Activated CD4-positive, alpha-beta T cell treated with anti-CD3 and anti-CD28 coated beads for 48 hours (primary cell): Measurements from ENCODE around the gene SFI1.

Experiments used
- DNase-seq: peaks from one replicate; pipeline ENCODE4 v3.0.0-alpha.2; 2020

Gene SFI1

GRCh38 chr22:31646186-31647019 lies 150.1 kb downstream of the SFI1 start:
- DNase-seq = peak; percentile 41

- no peak for DNase-seq
Observed at GRCh38 chr22:31647066-31647465, 150.7 kb downstream of the SFI1 start.

GRCh38 chr22:31647523-31648320 lies 151.4 kb downstream of the SFI1 start:
- DNase-seq = no peak

- DNase-seq = no peak
Observed at GRCh38 chr22:31650391-31650790, 154.1 kb downstream of the SFI1 start.

DNA sequence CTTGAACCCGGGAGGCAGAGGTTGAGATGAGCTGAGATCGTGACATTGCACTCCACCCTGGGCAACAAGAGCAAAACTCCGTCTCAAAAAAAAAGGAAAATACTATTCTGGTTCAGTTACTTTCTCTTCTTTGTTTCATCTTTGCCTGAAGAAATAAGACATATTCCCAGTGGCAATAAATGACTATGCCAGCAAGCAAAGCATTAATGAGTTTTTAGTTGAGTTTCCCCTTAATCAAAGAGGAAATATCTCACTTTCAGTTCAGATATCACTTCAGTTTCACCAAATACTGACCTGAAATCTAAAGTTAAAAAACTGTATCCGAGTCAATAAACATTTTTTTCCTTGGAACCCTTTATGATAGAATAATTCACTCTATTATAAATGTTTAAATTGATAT lies 155.3 kb downstream of the SFI1 start:
- no peak for DNase-seq

DNA sequence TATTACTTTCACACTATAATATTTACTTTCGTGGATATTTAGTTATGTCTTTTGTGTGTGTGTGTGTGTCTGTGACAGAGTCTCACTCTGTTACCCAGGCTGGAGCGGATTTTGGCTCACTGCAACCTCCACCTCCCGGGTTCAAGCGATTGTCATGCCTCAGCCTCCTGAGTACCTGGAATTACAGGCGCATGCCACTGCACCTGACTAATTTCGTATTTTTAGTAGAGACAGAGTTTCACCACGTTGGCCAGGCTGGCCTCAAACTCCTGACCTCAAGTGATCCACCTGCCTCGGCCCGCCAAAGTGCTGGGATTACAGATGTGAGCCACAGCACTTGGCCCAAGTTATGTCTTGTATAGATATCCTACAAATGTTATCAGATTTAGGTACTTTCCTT lies 155.8 kb downstream of the SFI1 start:
- DNase-seq = no peak

DNA sequence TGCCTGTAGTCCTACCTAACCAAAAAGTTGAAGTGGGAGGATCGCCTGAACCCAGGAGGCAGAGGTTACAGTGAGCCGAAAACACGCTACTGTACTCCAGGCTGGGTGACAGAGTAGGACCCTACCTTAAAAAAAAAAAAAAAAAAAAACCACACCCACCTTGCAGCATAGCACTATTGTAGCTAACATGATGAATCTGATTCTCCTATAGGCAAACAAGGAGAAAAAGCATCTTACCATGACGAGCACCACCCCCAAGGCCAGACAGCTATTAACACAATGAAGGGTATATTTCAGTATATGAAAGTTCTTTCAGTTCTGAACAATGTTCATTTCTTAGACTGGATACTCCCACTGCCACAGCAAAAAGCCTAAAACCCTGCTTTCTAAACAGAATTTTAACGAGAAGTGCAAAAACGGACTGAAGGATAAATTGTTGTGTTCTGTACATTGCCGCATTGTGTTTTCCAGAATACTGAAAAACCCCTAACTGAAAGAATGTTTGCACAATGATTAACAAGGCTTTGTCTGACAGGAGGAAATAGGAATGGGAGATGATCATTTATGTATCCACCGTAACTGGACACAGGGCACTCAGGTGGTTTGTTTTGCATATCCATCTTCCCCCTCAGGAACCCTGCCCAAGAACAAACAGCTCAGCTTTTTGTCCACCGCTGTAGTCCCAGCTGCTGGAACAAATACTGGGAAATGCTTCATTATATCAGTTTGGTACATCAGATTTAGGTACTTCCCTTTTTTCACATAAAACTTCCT lies 156.8 kb downstream of the SFI1 start:
- no peak for DNase-seq

DNA sequence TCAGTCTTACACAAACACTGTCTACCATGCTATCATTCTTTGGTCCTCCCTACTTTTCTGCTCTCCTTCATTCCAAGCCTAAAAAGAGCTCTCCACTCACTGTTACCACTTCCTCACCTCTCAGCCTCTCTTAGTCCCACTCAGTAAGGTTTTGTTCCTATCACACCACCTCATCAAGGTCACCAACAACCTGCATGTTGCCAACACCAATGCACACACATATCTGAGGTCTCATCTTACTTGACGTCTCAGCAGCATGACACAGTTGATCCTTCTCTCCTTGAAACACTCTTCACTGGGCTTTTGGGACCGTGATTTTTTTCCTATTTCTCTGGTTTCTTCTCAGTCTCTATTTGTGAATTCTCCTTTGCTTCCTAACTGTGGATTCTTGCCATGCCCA lies 157.6 kb downstream of the SFI1 start:
- DNase-seq = no peak

DNA sequence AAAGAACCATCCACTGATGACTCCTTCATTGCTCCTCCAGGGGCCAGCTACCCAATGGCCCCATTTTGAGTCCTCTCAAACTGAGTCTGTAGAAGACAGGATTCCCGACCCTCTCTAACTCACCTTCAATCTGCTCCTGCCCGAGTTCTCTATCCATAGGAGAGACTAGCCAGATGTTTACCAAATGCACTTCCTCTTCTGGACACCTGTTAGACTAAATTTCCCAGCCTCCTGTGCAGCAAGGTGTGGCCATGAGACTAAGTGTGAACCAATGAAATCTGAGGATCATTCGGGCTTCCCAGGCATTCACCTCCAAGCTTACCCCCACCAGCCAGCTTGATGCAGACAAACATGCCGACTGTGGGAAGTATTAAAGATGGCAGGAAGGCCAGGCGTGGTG lies 158.1 kb downstream of the SFI1 start:
- no peak for DNase-seq

GRCh38 chr22:31659246-31659645 lies 162.9 kb downstream of the SFI1 start:
- DNase-seq = no peak

GRCh38 chr22:31660860-31661341 lies 164.6 kb downstream of the SFI1 start:
- peak; percentile 76 for DNase-seq

DNA sequence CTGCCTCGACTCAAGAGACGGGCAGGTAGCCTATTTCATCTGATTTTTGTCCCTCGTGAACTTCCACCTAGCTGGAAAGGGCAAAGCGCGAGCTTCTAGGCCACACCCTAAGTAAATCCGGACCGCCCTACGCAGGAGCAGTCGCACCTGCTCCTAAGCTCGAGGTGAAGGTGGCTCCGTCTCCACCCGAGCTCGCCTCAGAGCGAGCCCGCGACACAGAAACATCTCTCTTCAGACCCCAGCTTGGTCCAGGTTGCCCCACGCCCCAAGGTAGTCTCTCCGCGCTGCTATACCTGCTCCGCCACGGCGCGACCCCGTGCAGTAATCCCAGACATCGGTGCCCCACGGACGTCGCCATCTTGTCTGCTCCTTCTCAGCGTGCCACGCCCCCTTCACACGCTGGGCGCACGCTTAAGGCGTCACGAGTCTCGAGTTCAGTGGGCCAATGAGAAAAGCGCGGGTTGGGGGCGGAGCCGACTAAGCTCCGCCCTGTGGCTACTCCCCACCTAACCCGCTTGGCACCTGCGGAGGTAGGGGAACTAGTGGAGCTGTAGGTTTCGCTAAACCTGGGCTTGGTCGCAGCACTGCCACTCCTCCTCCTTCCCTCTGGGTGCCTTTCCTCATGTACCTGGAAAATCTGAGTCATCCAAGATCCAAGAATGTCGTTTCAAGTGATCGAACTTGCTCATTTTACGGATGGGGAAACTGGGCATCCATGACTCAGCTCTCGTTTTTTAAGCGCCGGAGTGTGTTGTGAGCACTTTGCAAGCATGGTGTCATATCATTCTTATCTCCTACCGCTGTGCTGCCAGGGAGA lies 165.7 kb downstream of the SFI1 start, which contains the start of gene PISD:
TSS of gene PISD (minus strand) at position 365 of the 817 bp plus-strand sequence. CDS start at position 358, 7 bp downstream.
- peak; percentile 98 for DNase-seq

- no peak for DNase-seq
Observed at GRCh38 chr22:31662668-31663037, 166.3 kb downstream of the SFI1 start.
